Endothelial cell of umbilical vein (primary cell): ENCODE measurements around the gene RPL10A. TPM values are rescaled to one million over a fixed set of nuclear protein-coding genes. Genes with fewer than 3 reads are reported as not detected.

Experiments
- BruUV-seq: library from RNA; stranded (reverse); fragments of 400-500 nt; replicated peaks from 2 replicates; lab custom pipeline; 2021; lab: Mats Ljungman, UMichigan
- CTCF ChIA-PET: fragments of 300-600, 350-600 bp; sonication (Branson Sonifier 250); formaldehyde crosslinking; loops from one replicate; lab custom pipeline; 2021; ENCODE audit warnings: antibody characterized with exemption, inconsistent platforms; lab: Charles Lee
- POLR2A ChIA-PET: fragments of 300-600, 350-600 bp; sonication (Branson Sonifier 250); formaldehyde crosslinking; loops from one replicate; lab custom pipeline; 2021; ENCODE audit warnings: antibody characterized with exemption, inconsistent platforms; lab: Charles Lee
- DNase-seq: peaks from one replicate; pipeline ENCODE4 v3.0.0-alpha.2; 2011; ENCODE audit warnings: low read depth, low spot score
- FAIRE-seq: peaks from 2 replicates; lab custom pipeline; 2011; peaks lifted over from hg19 to GRCh38; lab: Jason Lieb, UNC
- H2AFZ ChIP-seq: 2 replicates; pipeline ENCODE4 v1.6.0; 2012; ENCODE audit warnings: low read depth, low read length, control low read depth, inconsistent platforms
- H3K27ac ChIP-seq: 2 replicates; pipeline ENCODE4 v1.5.1; 2011; ENCODE audit warnings: low read depth, mild to moderate bottlenecking, control low read depth, low read length, moderate library complexity; ENCODE audit not compliant: insufficient read depth
- H3K27me3 ChIP-seq, 2 experiments: 2 replicates each; pipeline versions ENCODE4 v1.6.0 to v1.6.1; 2011; ENCODE audit warnings: low read length in 2 of 2, mixed read lengths in 1 of 2; ENCODE audit not compliant: control insufficient read depth in 2 of 2, insufficient read depth in 2 of 2
- H3K36me3 ChIP-seq, 2 experiments: 2 replicates in 1 of 2; 3 replicates in 1 of 2; pipeline ENCODE4 v1.5.1; 2011; ENCODE audit warnings: low read length in 2 of 2, mild to moderate bottlenecking in 1 of 2, moderate library complexity in 1 of 2; ENCODE audit not compliant: control insufficient read depth in 2 of 2, insufficient read depth in 2 of 2; ENCODE audit errors: extremely low read depth in 1 of 2
- H3K4me1 ChIP-seq: 3 replicates; pipeline ENCODE4 v1.5.1; 2011; ENCODE audit warnings: mild to moderate bottlenecking, low read length; ENCODE audit not compliant: control insufficient read depth, insufficient read depth; ENCODE audit errors: extremely low read depth
- H3K4me2 ChIP-seq: 2 replicates; pipeline ENCODE4 v1.6.1; 2011; ENCODE audit warnings: low read length, control low read depth, mixed read lengths; ENCODE audit not compliant: insufficient read depth
- H3K4me3 ChIP-seq, 3 experiments: fragments of 200-600 bp in 1 of 3; sonication (generic), shearing (Covaris generic) in 1 of 3; replicated peaks in 1 of 3; 2 replicates each; pipeline ENCODE4 v1.5.1; 2011 to 2016; ENCODE audit warnings: control low read depth in 3 of 3, low read length in 3 of 3, mild to moderate bottlenecking in 2 of 3, inconsistent platforms in 1 of 3, low read depth in 1 of 3, moderate library complexity in 1 of 3; ENCODE audit not compliant: insufficient read depth in 1 of 3
- H3K79me2 ChIP-seq: 2 replicates; pipeline ENCODE4 v1.6.0; 2012; ENCODE audit warnings: low read length, inconsistent platforms; ENCODE audit not compliant: control insufficient read depth, insufficient read depth
- H3K9ac ChIP-seq: replicated peaks from 2 replicates; pipeline ENCODE3; 2011; ENCODE audit warnings: low read length, control low read depth; ENCODE audit not compliant: insufficient read depth; ENCODE audit errors: extremely low read depth
- H3K9me1 ChIP-seq: replicated peaks from 3 replicates; pipeline ENCODE4 v1.6.0; 2011; ENCODE audit warnings: mild to moderate bottlenecking, low read length; ENCODE audit not compliant: control insufficient read depth, insufficient read depth; ENCODE audit errors: extremely low read depth
- H3K9me3 ChIP-seq: replicated peaks from 2 replicates; pipeline ENCODE4 v1.5.1; 2012; ENCODE audit warnings: low read length, inconsistent platforms; ENCODE audit not compliant: control insufficient read depth, insufficient read depth
- H4K20me1 ChIP-seq: replicated peaks from 2 replicates; pipeline ENCODE3; 2011; ENCODE audit warnings: mild to moderate bottlenecking, low read length; ENCODE audit not compliant: control insufficient read depth, insufficient read depth; ENCODE audit errors: extremely low read depth
- CTCF ChIP-seq, 2 donors: IDR thresholded peaks; 1 replicate in 1 of 2; 2 replicates in 1 of 2; pipeline ENCODE4 v1.5.1; 2011; ENCODE audit warnings: low read length in 2 of 2, mild to moderate bottlenecking in 2 of 2, moderate library complexity in 2 of 2, control low read depth in 1 of 2, inconsistent platforms in 1 of 2, low read depth in 1 of 2; ENCODE audit not compliant: insufficient read depth in 1 of 2; ENCODE audit errors: extremely low read depth in 1 of 2
- EZH2 ChIP-seq: IDR thresholded peaks from 2 replicates; pipeline ENCODE4 v1.6.1; 2012; ENCODE audit warnings: borderline replicate concordance, low read depth, mild to moderate bottlenecking, moderate library complexity, low read length, inconsistent platforms; ENCODE audit not compliant: severe bottlenecking
- FOS ChIP-seq: IDR thresholded peaks from 2 replicates; pipeline ENCODE4 v1.6.1; 2011; ENCODE audit warnings: mild to moderate bottlenecking, low read length, moderate library complexity, borderline replicate concordance; ENCODE audit not compliant: insufficient read depth
- GATA2 ChIP-seq: IDR thresholded peaks from 2 replicates; pipeline ENCODE4 v1.7.0; 2011; ENCODE audit warnings: low read depth, mild to moderate bottlenecking, moderate library complexity, mixed read lengths, low read length; ENCODE audit not compliant: insufficient read length, insufficient read depth
- JUN ChIP-seq: IDR thresholded peaks from 2 replicates; pipeline ENCODE4 v1.6.1; 2011; ENCODE audit warnings: borderline replicate concordance, low read depth; ENCODE audit not compliant: insufficient read length, insufficient read depth
- MYC ChIP-seq: IDR thresholded peaks from one replicate; pipeline ENCODE4 v1.6.1; 2011; ENCODE audit warnings: mild to moderate bottlenecking, low read depth, low read length
- POLR2A ChIP-seq: IDR thresholded peaks from 2 replicates; pipeline ENCODE4 v1.6.1; 2012; ENCODE audit warnings: low read depth, mild to moderate bottlenecking, control low read depth, low read length
- POLR2AphosphoS5 ChIP-seq: IDR thresholded peaks from 2 replicates; pipeline ENCODE4 v1.6.1; 2012; ENCODE audit warnings: low read depth, mild to moderate bottlenecking, control low read depth, low read length, moderate library complexity; ENCODE audit not compliant: insufficient read depth
- dilution Hi-C: fragments of 300-500 bp; cut with MboI; formaldehyde crosslinking; loops from one replicate; pipeline ENCODE4 v1.15.0; 2019; ENCODE audit warnings: low sequenced_read_pairs; ENCODE audit not compliant: extremely low pct_ligation_motif_present
- intact Hi-C: fragments of 100-400 bp; cut with micrococcal nuclease; formaldehyde crosslinking; loops from one replicate; pipeline ENCODE4 v1.10.0; 2022
- polyA plus RNA-seq, 4 experiments: library from polyadenylated mRNA; depleted of rRNA in 3 of 4; stranded (reverse) in 3 of 4; unstranded in 1 of 4; fragments of >200 nt; gene quantifications; 2 replicates each; pipeline versions ENCODE4 v1.2.1 to v1.2.3, GENCODE V29; 2011 to 2012; ENCODE audit warnings: missing spikeins in 1 of 4
- total RNA-seq: library from RNA; stranded (reverse); gene quantifications from 2 replicates; pipeline ENCODE4 v1.2.3, GENCODE V29; 2021
- TF ChIP-seq, protein P1 (sequence below): IDR thresholded peaks from 2 replicates; pipeline ENCODE4 v1.6.1; 2011; ENCODE audit not compliant: insufficient read depth, insufficient read length

RPL10A gene
- total and polyA plus RNA-seq, 2 donors (not counting 3 experiments of a cell fraction or from before 2014, with no cell fraction given): 1,339 to 1,956 TPM

- H3K4me3 ChIP-seq: no peak overlapping the region
- no peak overlapping the region for H3K27ac ChIP-seq
- no peaks in the 10 kb centered on the region for H3K79me2 ChIP-seq
- peaks cover 4% of the 10 kb centered on the region for H3K4me1 ChIP-seq
- no peaks in the 10 kb centered on the region for H4K20me1 ChIP-seq
- H3K36me3 ChIP-seq: no peaks in the 10 kb centered on the region
- intact Hi-C loops: no loop called here
- TF ChIP-seq CTCF (IDR thresholded peaks at IDR 0.05; ENCODE audit: extremely low read depth in 1 of 2, insufficient read depth in 1 of 2, low read depth in 1 of 2, low read length in 2 of 2): no peak
- no TSS peak for BruUV-seq
- no peaks in the 10 kb centered on the region for H3K9me1 ChIP-seq
- H3K27me3 ChIP-seq: peaks cover 4 to 23% of the 10 kb centered on the region in 2 experiments
- ChIA-PET POLR2A (no interaction called here), CTCF (no interaction called here)
- H2AFZ ChIP-seq: no peak overlapping the region
- DNase-seq (no peak), FAIRE-seq (no peak)
- H3K4me2 ChIP-seq: no peak overlapping the region
- H3K9me3 ChIP-seq: no peaks in the 10 kb centered on the region
- H3K9ac ChIP-seq: no peak overlapping the region
- dilution Hi-C loops: no loop called here
These were observed 33.6 kb downstream of the RPL10A start for GRCh38 chr6:35501784-35502183.

DNA sequence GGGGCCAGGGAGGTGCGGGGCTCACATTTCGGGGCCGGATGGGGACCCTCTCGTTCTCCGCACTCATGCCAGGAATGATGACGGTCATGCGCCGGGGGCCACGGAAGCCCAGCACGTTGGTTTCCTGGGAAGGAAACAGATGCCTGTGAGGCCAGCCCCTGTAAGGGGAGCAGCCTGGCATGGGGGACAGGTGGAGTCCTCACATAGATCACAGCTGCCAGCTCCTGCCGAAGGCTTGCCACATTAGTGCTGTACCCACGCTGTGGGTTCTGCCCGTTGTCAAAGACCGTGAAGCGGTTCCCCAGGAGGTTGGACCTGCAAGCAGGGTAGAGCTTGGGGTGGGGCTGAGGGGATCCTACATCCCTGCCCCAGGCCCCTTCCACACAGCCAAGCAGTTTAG, 35.3 kb downstream of the RPL10A start:
- H2AFZ ChIP-seq: no peak overlapping the region
- H3K4me2 ChIP-seq: no peak overlapping the region
- FAIRE-seq (no peak), DNase-seq (no peak)
- TF ChIP-seq MYC (no peak), GATA2 (no peak), CTCF (IDR thresholded peaks at IDR 0.05; ENCODE audit: extremely low read depth in 1 of 2, insufficient read depth in 1 of 2, low read depth in 1 of 2, low read length in 2 of 2) (no peak), EZH2 (no peak), POLR2AphosphoS5 (no peak), POLR2A (no peak), JUN (no peak), FOS (no peak)
- TF ChIP-seq, protein P1, sequence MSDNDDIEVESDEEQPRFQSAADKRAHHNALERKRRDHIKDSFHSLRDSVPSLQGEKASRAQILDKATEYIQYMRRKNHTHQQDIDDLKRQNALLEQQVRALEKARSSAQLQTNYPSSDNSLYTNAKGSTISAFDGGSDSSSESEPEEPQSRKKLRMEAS: no peak
- no peaks in the 10 kb centered on the region for H3K4me1 ChIP-seq
- dilution Hi-C loops: no loop called here
- H3K9ac ChIP-seq: no peak overlapping the region
- no peaks in the 10 kb centered on the region for H3K79me2 ChIP-seq
- no peaks in the 10 kb centered on the region for H3K36me3 ChIP-seq
- H4K20me1 ChIP-seq: no peaks in the 10 kb centered on the region
- BruUV-seq: no TSS peak
- H3K4me3 ChIP-seq: no peak overlapping the region
- intact Hi-C loops: no loop called here
- ChIA-PET CTCF (interaction anchor here (1.2 to 1.8 kb wide), 2 partner anchors 14 to 19 kb away, joined by 3 to 5 read pairs; no protein-coding TSS in a partner anchor), POLR2A (no interaction called here)
- no peaks in the 10 kb centered on the region for H3K9me3 ChIP-seq
- peaks cover 9 to 33% of the 10 kb centered on the region in 2 experiments for H3K27me3 ChIP-seq
- H3K27ac ChIP-seq: no peak overlapping the region
- H3K9me1 ChIP-seq: no peaks in the 10 kb centered on the region
